ENCODE measurements around the gene PAK6.

- no peak for TF ChIP-seq EZH2phosphoT487 (IDR thresholded peaks at IDR 0.05; ENCODE audit: low read length)
- TF ChIP-seq CTCF (IDR thresholded peaks at IDR 0.05; ENCODE audit: low read length) = no peak
Measured at GRCh38 chr15:40290918-40291574, 52.2 kb downstream of the PAK6 start.
